Body of pancreas (tissue), 4 donors: ENCODE data around the gene GADD45A. TPM values are rescaled to one million over a fixed set of nuclear protein-coding genes. Genes with fewer than 3 reads are reported as not detected.

Experiments
- ATAC-seq: fragments of 150-250 bp; one replicate; pipeline ENCODE4 v1.9.1; 2016
- DNase-seq, 4 donors: peaks; one replicate each; pipeline ENCODE4 v3.0.0-alpha.2; 2019
- H3K27ac ChIP-seq, 4 donors: fragments of 200-600 bp; sonication (generic); 1 replicate in 3 of 4; 2 replicates in 1 of 4; pipeline versions ENCODE4 v1.5.1 to v1.6.1; 2016 to 2019; ENCODE audit warnings: mild to moderate bottlenecking in 1 of 4, mixed read lengths in 1 of 4, moderate library complexity in 1 of 4
- H3K27me3 ChIP-seq, 2 donors: fragments of 200-600 bp; sonication (generic); one replicate each; pipeline ENCODE4 v1.6.0; 2016; ENCODE audit warnings: mild to moderate bottlenecking in 1 of 2
- H3K36me3 ChIP-seq, 2 donors: fragments of 200-600 bp; sonication (generic); replicated peaks in 1 of 2; 2 replicates each; pipeline ENCODE4 v1.5.1; 2016; ENCODE audit warnings: low read depth in 2 of 2; ENCODE audit not compliant: insufficient read depth in 1 of 2
- H3K4me1 ChIP-seq: fragments of 200-600 bp; sonication (generic); one replicate; pipeline ENCODE4 v1.6.0; 2016
- H3K4me3 ChIP-seq, 2 donors: fragments of 200-600 bp; sonication (generic); 1 replicate in 1 of 2; 2 replicates in 1 of 2; pipeline ENCODE4 v1.5.1; 2016 to 2019
- H3K9me3 ChIP-seq, 3 donors: fragments of 200-600 bp; sonication (generic); 1 replicate in 2 of 3; 2 replicates in 1 of 3; pipeline ENCODE4 v1.5.1; 2016
- CTCF ChIP-seq, 7 experiments: fragments of 450-650 bp in 4 of 7; fragments of 200-600 bp in 3 of 7; sonication (generic) in 3 of 7; IDR thresholded peaks; one replicate each; pipeline ENCODE4 v1.5.1; 2016 to 2019; ENCODE audit warnings: antibody characterized with exemption in 7 of 7
- POLR2A ChIP-seq, 3 donors: fragments of 450-650 bp; IDR thresholded peaks; one replicate each; pipeline ENCODE4 v1.6.1; 2016; ENCODE audit warnings: antibody characterized with exemption in 3 of 3, mild to moderate bottlenecking in 2 of 3
- WGBS, 2 donors: methylation state at CpG; one replicate each; pipeline ENCODE4 v1.1.5; 2017; 5-methylcytosine and 5-hydroxymethylcytosine counted together
- intact Hi-C: fragments of 100-400 bp; cut with DNase I; formaldehyde crosslinking; loops from one replicate; pipeline ENCODE4 v1.15.1; 2023
- total RNA-seq, 2 donors: library from RNA; depleted of rRNA; stranded (reverse); fragments of >200 nt; gene quantifications; one replicate each; pipeline ENCODE4 v1.1.0, GENCODE V29; 2016

GADD45A gene
- total RNA-seq, 2 donors from 2014 or later = 18.5 to 28.3 TPM

- Histone ChIP-seq H3K36me3 (no peaks in the 10 kb centered on the region), H3K9me3 (no peaks in the 10 kb centered on the region), H3K27ac (no peak overlapping the region), H3K4me1 (peaks cover 39% of the 10 kb centered on the region), H3K27me3 (no peaks in the 10 kb centered on the region), H3K4me3 (no peak overlapping the region)
- ATAC-seq = no peak
- TF ChIP-seq CTCF (IDR thresholded peaks at IDR 0.05) (no peak), POLR2A (IDR thresholded peaks at IDR 0.05) (no peak)
- no peak for DNase-seq
- intact Hi-C loops = no loop called here
- 20 to 40% methylated on average over 2 of the region's 2 CpGs for WGBS, 2 donors
These were observed 26.8 kb downstream of the GADD45A start for GRCh38 chr1:67711855-67712212.

- no peak for TF ChIP-seq CTCF (IDR thresholded peaks at IDR 0.05)
- no peak for TF ChIP-seq POLR2A (IDR thresholded peaks at IDR 0.05)
- DNase-seq = peak in 3 of 4 donors; percentile 35 to 56 (median 51)
- 78 to 79% methylated on average over 6 of the region's 6 CpGs for WGBS, 2 donors
- intact Hi-C loops = no loop called here
- Histone ChIP-seq H3K36me3 (no peaks in the 10 kb centered on the region), H3K9me3 (no peaks in the 10 kb centered on the region), H3K27ac (peak overlapping the region in 1 of 4 donors; percentile 12), H3K4me1 (peaks cover 43% of the 10 kb centered on the region), H3K27me3 (no peaks in the 10 kb centered on the region), H3K4me3 (no peak overlapping the region)
- peak; percentile 62 for ATAC-seq
These were observed 28.3 kb downstream of the GADD45A start for GRCh38 chr1:67713057-67713846.

GRCh38 chr1:67715819-67716218, 30.8 kb downstream of the GADD45A start:
- no peak overlapping the region for H3K27ac ChIP-seq
- intact Hi-C loops = no loop called here

GRCh38 chr1:67716800-67717199, 31.8 kb downstream of the GADD45A start:
- Histone ChIP-seq H3K27ac (no peak overlapping the region), H3K27me3 (no peaks in the 10 kb centered on the region), H3K36me3 (no peaks in the 10 kb centered on the region), H3K4me1 (peaks cover 29% of the 10 kb centered on the region), H3K4me3 (no peak overlapping the region), H3K9me3 (no peaks in the 10 kb centered on the region)
- intact Hi-C loops = no loop called here
- 66 to 73% methylated on average over 4 of the region's 4 CpGs for WGBS, 2 donors
- no peak for TF ChIP-seq POLR2A (IDR thresholded peaks at IDR 0.05)
- no peak for TF ChIP-seq CTCF (IDR thresholded peaks at IDR 0.05)
- no peak for ATAC-seq
- DNase-seq = peak in 1 of 4 donors; percentile 58

More at GRCh38 chr1:67715819-67716218, 30.8 kb downstream of the GADD45A start:
- DNase-seq (no peak), ATAC-seq (no peak)
- H3K9me3 ChIP-seq = no peaks in the 10 kb centered on the region
- no peaks in the 10 kb centered on the region for H3K27me3 ChIP-seq
- 95 to 98% methylated on average over 2 of the region's 2 CpGs for WGBS, 2 donors
- no peaks in the 10 kb centered on the region for H3K36me3 ChIP-seq
- TF ChIP-seq POLR2A (IDR thresholded peaks at IDR 0.05) = no peak
- no peak for TF ChIP-seq CTCF (IDR thresholded peaks at IDR 0.05)
- H3K4me3 ChIP-seq = no peak overlapping the region
- H3K4me1 ChIP-seq = peaks cover 37% of the 10 kb centered on the region

- no peaks in the 10 kb centered on the region for H3K27me3 ChIP-seq
- ATAC-seq (no peak), DNase-seq (no peak)
- H3K4me3 ChIP-seq = no peak overlapping the region
- WGBS, 2 donors = 97 to 98% methylated on average over 4 of the region's 4 CpGs
- H3K9me3 ChIP-seq = no peaks in the 10 kb centered on the region
- no peak overlapping the region for H3K27ac ChIP-seq
- H3K4me1 ChIP-seq = peaks cover 22% of the 10 kb centered on the region
- H3K36me3 ChIP-seq = no peaks in the 10 kb centered on the region
- intact Hi-C loops = no loop called here
- no peak for TF ChIP-seq POLR2A (IDR thresholded peaks at IDR 0.05)
- no peak for TF ChIP-seq CTCF (IDR thresholded peaks at IDR 0.05)
These were observed 32.9 kb downstream of the GADD45A start for GRCh38 chr1:67717876-67718275.
